K562 (cell line): ENCODE measurements around the gene NDUFA3. TPM values are rescaled to one million over a fixed set of nuclear protein-coding genes. Genes with fewer than 3 reads are reported as not detected.
A peak's percentile ranks its signal among the peaks of the same experiment; 100 is the strongest.

Experiments used
- ATAC-seq: fragments of 200-7000 bp; cut with Tn5 transposase; 3 replicates; pipeline ENCODE4 v1.9.1; 2020; ENCODE audit warnings: moderate library complexity
- BruUV-seq: library from RNA; stranded (reverse); fragments of 400-500 nt; replicated peaks from 2 replicates; lab custom pipeline; 2021; lab: Mats Ljungman, UMichigan
- CTCF ChIA-PET: fragments of 300-600 bp; formaldehyde crosslinking; extraction: SDS; loops from one replicate; lab custom pipeline; 2021; ENCODE audit warnings: low intra/inter-chr PET ratio; lab: Yijun Ruan, JAX
- POLR2A ChIA-PET: fragments of 300-600, 350-650 bp; sonication (Branson Sonifier 250); formaldehyde crosslinking; extraction: SDS; loops from one replicate; lab custom pipeline; 2021; ENCODE audit warnings: antibody characterized with exemption, inconsistent platforms; lab: Yijun Ruan, JAX
- DNase-seq, 4 experiments: peaks; one replicate each; pipeline versions ENCODE4 v3.0.0 to v3.0.0-alpha.2; 2011 to 2018; ENCODE audit warnings: low spot score in 3 of 4, mixed read lengths in 3 of 4; ENCODE audit errors: extremely low read depth in 1 of 4
- FAIRE-seq: peaks from 2 replicates; lab custom pipeline; 2011; peaks lifted over from hg19 to GRCh38; lab: Jason Lieb, UNC
- H2AFZ ChIP-seq: 2 replicates; pipeline ENCODE4 v1.6.0; 2011; ENCODE audit warnings: low read depth, low read length, control low read depth, inconsistent platforms
- H3K27ac ChIP-seq: fragments of 200-600 bp; 3 replicates; pipeline ENCODE4 v1.8.0; 2011; ENCODE audit warnings: low read depth, mild to moderate bottlenecking, control low read depth, inconsistent platforms, low read length, moderate library complexity, mixed read lengths; ENCODE audit errors: extremely low read depth
- H3K27me3 ChIP-seq, 2 experiments: fragments of 300-600 bp in 1 of 2; 2 replicates in 1 of 2; 3 replicates in 1 of 2; pipeline versions ENCODE4 v1.6.0 to v1.8.0; 2011; ENCODE audit warnings: inconsistent platforms in 2 of 2, low read length in 2 of 2, mild to moderate bottlenecking in 1 of 2, mixed read lengths in 1 of 2, moderate library complexity in 1 of 2; ENCODE audit not compliant: control insufficient read depth in 2 of 2, insufficient read depth in 2 of 2
- H3K36me3 ChIP-seq: fragments of 300-600 bp; 3 replicates; pipeline ENCODE4 v1.8.0; 2011; ENCODE audit warnings: mild to moderate bottlenecking, low read length, inconsistent platforms; ENCODE audit not compliant: control insufficient read depth, insufficient read depth
- H3K4me1 ChIP-seq, 2 experiments: fragments of 200-600 bp in 1 of 2; replicated peaks in 1 of 2; 2 replicates in 1 of 2; 3 replicates in 1 of 2; pipeline versions ENCODE4 v1.5.1 to v1.8.0; 2011; ENCODE audit warnings: inconsistent platforms in 2 of 2, low read length in 2 of 2, mild to moderate bottlenecking in 1 of 2, mixed read lengths in 1 of 2, moderate library complexity in 1 of 2; ENCODE audit not compliant: control insufficient read depth in 2 of 2, insufficient read depth in 2 of 2
- H3K4me2 ChIP-seq: 2 replicates; pipeline ENCODE4 v1.6.1; 2011; ENCODE audit warnings: low read length, control low read depth, inconsistent platforms, mixed read lengths; ENCODE audit not compliant: insufficient read depth
- H3K4me3 ChIP-seq: fragments of 200-600 bp; sonication (generic), shearing (Covaris generic); 2 replicates; pipeline ENCODE4 v1.5.1; 2016; ENCODE audit warnings: control low read depth, inconsistent platforms
- H3K79me2 ChIP-seq: fragments of 200-600 bp; 3 replicates; pipeline ENCODE4 v1.8.0; 2011; ENCODE audit warnings: low read length, inconsistent platforms; ENCODE audit not compliant: control insufficient read depth, insufficient read depth
- H3K9ac ChIP-seq, 2 experiments: 2 replicates each; pipeline versions ENCODE4 v1.6.0 to v1.6.1; 2011; ENCODE audit warnings: low read depth in 2 of 2, low read length in 2 of 2, control low read depth in 1 of 2, inconsistent platforms in 1 of 2, mild to moderate bottlenecking in 1 of 2, mixed read lengths in 1 of 2; ENCODE audit not compliant: insufficient read depth in 1 of 2
- H3K9me1 ChIP-seq: one replicate; pipeline ENCODE4 v1.6.0; 2011; ENCODE audit warnings: inconsistent platforms, mild to moderate bottlenecking, low read length, moderate library complexity; ENCODE audit not compliant: control insufficient read depth, insufficient read depth
- H3K9me3 ChIP-seq: replicated peaks from 2 replicates; pipeline ENCODE4 v1.5.1; 2011; ENCODE audit warnings: low read depth, low read length, inconsistent platforms; ENCODE audit not compliant: control insufficient read depth, insufficient read depth
- H4K20me1 ChIP-seq: replicated peaks from 2 replicates; pipeline ENCODE4 v1.6.1; 2011; ENCODE audit warnings: low read length, inconsistent platforms, mixed read lengths; ENCODE audit not compliant: control insufficient read depth, insufficient read depth
- CBFA2T3 ChIP-seq: fragments of 450-650 bp; IDR thresholded peaks from 2 replicates; pipeline ENCODE4 v1.6.1; 2017
- HEY1 ChIP-seq: fragments of 250-450 bp; sonication (Bioruptor Pico); IDR thresholded peaks from 2 replicates; pipeline ENCODE4 v1.5.0; 2020; ENCODE audit warnings: mild to moderate bottlenecking, moderate library complexity, borderline replicate concordance
- MYBL2 ChIP-seq, 2 experiments: fragments of 450-650 bp in 1 of 2; sonication (generic) in 1 of 2; formaldehyde crosslinking in 1 of 2; IDR thresholded peaks; 2 replicates each; pipeline versions ENCODE4 v1.6.1 to v1.8.1; 2017 to 2022; ENCODE audit warnings: borderline replicate concordance in 1 of 2, inconsistent platforms in 1 of 2, low read depth in 1 of 2, mild to moderate bottlenecking in 1 of 2, missing genetic modification reagents in 1 of 2, moderate library complexity in 1 of 2
- NFIC ChIP-seq: fragments of 450-650 bp; IDR thresholded peaks from 2 replicates; pipeline ENCODE4 v1.6.1; 2017; ENCODE audit warnings: mild to moderate bottlenecking, inconsistent platforms
- POLR2B ChIP-seq: fragments of 450-650 bp; IDR thresholded peaks from 2 replicates; pipeline ENCODE4 v1.6.1; 2018; ENCODE audit warnings: low read depth; ENCODE audit not compliant: partially characterized antibody
- ZNF197 ChIP-seq: fragments of 200-800 bp; sonication (Bioruptor generic); IDR thresholded peaks from 2 replicates; pipeline ENCODE4 v1.6.1; 2016; ENCODE audit warnings: low read depth, missing genetic modification characterization, missing compliant biosample characterization
- ZNF316 ChIP-seq: fragments of 450-650 bp; IDR thresholded peaks from 2 replicates; pipeline ENCODE4 v1.6.1; 2016
- WGBS: fragments of 100-300 bp; shearing (Covaris generic); methylation state at CpG from one replicate; pipeline ENCODE4 v1.1.6; 2016; ENCODE audit warnings: low coverage, mixed read lengths; ENCODE audit not compliant: insufficient coverage; ENCODE audit errors: missing lambda C conversion rate; 5-methylcytosine and 5-hydroxymethylcytosine counted together
- in situ Hi-C: fragments of 300-500 bp; cut with MboI; formaldehyde crosslinking; loops from 4 replicates; pipeline ENCODE4 v1.15.0; 2018; ENCODE audit warnings: inconsistent platforms, mixed read lengths
- intact Hi-C: fragments of 100-400 bp; cut with micrococcal nuclease; formaldehyde crosslinking; loops from 2 replicates; pipeline ENCODE4 v1.14.2; 2022
- polyA plus RNA-seq, 8 experiments: library from polyadenylated mRNA; depleted of rRNA in 4 of 8; stranded (reverse) in 5 of 8; unstranded in 3 of 8; fragments of >200 nt; fragmentation: Nextera tagmentation in 2 of 8; fragmentation: Illumina TruSeq in 1 of 8; extraction: Ambion mirVana in 2 of 8; extraction: Trizol in 1 of 8; gene quantifications; 2 replicates each; pipeline versions ENCODE4 v1.2.1 to v1.2.3, GENCODE V29; 2011 to 2014; ENCODE audit warnings: inconsistent platforms in 1 of 8, missing spikeins in 1 of 8
- total RNA-seq, 7 experiments: library from RNA; depleted of rRNA in 6 of 7; stranded (reverse); fragments of >200 nt in 6 of 7; fragmentation: Illumina TruSeq in 2 of 7; extraction: Trizol in 2 of 7; gene quantifications; 2 replicates each; pipeline versions ENCODE4 v1.2.1 to v1.2.3, GENCODE V29; 2011 to 2021; ENCODE audit warnings: low replicate concordance in 1 of 7
- TF ChIP-seq, protein P1 (sequence below): sonication (generic); formaldehyde crosslinking; IDR thresholded peaks from 2 replicates; pipeline ENCODE4 v1.4.0; 2020; ENCODE audit warnings: mild to moderate bottlenecking, missing genetic modification reagents
- TF ChIP-seq, protein P2 (sequence below): IDR thresholded peaks from 2 replicates; pipeline ENCODE4 v1.6.1; 2012; ENCODE audit warnings: low read depth, low read length, improper control_type of control experiment, borderline replicate concordance
- TF ChIP-seq, protein P3 (sequence below): fragments of 250-450 bp; sonication (Bioruptor Pico); IDR thresholded peaks from 2 replicates; pipeline ENCODE4 v1.4.0; 2020; ENCODE audit warnings: mild to moderate bottlenecking, moderate library complexity
- TF ChIP-seq, protein P4 (sequence below): fragments of 250-450 bp; sonication (Bioruptor Pico); IDR thresholded peaks from 2 replicates; pipeline ENCODE4 v1.6.1; 2021; ENCODE audit warnings: mild to moderate bottlenecking
- TF ChIP-seq, protein P5 (sequence below): sonication (generic); formaldehyde crosslinking; IDR thresholded peaks from 2 replicates; pipeline ENCODE4 v1.8.1; 2023; ENCODE audit warnings: mild to moderate bottlenecking, missing genetic modification reagents

NDUFA3 gene
- total and polyA plus RNA-seq, 9 of the 15 experiments (the other 6 are each of a cell fraction or from before 2014, with no cell fraction given): 39.2 to 279 (median 138) TPM

DNA sequence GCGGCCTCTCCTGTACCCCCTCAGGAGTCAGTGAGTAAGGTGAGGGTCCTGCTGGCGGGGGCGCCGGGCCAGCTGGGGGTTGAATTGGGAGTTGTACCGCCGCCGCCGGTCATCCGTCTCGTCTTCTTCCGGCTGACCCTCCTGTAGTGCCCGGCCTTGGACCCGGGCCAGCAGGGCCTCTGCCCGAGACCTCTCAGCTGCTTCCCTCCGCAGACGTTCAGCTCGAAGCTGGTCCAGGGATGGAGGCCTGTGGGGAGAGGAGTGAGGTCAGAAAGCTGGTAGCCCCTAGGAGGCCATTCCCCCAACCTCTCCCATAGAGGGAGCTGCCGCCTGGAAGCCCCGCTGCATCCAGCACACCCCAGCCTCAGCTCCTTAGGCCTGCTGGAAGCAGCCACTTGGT is 53.0 kb downstream of the NDUFA3 start:
- Histone ChIP-seq H3K27ac (no peak overlapping the region), H3K9me3 (no peaks in the 10 kb centered on the region), H4K20me1 (no peaks in the 10 kb centered on the region; the same call in 1 of the 2 replicates), H2AFZ (no peak overlapping the region), H3K36me3 (peaks cover 74% of the 10 kb centered on the region), H3K9me1 (no peaks in the 10 kb centered on the region), H3K9ac (no peak overlapping the region), H3K4me3 (no peak overlapping the region), H3K4me1 (peaks cover 10 to 15% of the 10 kb centered on the region in 2 experiments; a peak in 4 of 5 replicates), H3K27me3 (no peaks in the 10 kb centered on the region), H3K4me2 (no peak overlapping the region), H3K79me2 (peaks cover 16% of the 10 kb centered on the region; the same call in 2 of the 3 replicates)
- ChIA-PET CTCF (no interaction called here), POLR2A (interaction anchor here (0.6 to 1.3 kb wide), 4 partner anchors 15 to 279 kb away, joined by 3 read pairs; no protein-coding TSS in a partner anchor)
- no peak for ATAC-seq
- intact Hi-C loops (no loop called here), in situ Hi-C loops (no loop called here)
- 92% methylated on average over 18 of the region's 19 CpGs for WGBS
- no TSS peak for BruUV-seq
- FAIRE-seq: no peak
- DNase-seq: no peak
- peak; percentile 22; the same call in 1 of the 2 replicates for TF ChIP-seq NFIC
- TF ChIP-seq, protein P1, sequence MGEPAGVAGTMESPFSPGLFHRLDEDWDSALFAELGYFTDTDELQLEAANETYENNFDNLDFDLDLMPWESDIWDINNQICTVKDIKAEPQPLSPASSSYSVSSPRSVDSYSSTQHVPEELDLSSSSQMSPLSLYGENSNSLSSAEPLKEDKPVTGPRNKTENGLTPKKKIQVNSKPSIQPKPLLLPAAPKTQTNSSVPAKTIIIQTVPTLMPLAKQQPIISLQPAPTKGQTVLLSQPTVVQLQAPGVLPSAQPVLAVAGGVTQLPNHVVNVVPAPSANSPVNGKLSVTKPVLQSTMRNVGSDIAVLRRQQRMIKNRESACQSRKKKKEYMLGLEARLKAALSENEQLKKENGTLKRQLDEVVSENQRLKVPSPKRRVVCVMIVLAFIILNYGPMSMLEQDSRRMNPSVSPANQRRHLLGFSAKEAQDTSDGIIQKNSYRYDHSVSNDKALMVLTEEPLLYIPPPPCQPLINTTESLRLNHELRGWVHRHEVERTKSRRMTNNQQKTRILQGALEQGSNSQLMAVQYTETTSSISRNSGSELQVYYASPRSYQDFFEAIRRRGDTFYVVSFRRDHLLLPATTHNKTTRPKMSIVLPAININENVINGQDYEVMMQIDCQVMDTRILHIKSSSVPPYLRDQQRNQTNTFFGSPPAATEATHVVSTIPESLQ: no peak
- TF ChIP-seq, protein P2, sequence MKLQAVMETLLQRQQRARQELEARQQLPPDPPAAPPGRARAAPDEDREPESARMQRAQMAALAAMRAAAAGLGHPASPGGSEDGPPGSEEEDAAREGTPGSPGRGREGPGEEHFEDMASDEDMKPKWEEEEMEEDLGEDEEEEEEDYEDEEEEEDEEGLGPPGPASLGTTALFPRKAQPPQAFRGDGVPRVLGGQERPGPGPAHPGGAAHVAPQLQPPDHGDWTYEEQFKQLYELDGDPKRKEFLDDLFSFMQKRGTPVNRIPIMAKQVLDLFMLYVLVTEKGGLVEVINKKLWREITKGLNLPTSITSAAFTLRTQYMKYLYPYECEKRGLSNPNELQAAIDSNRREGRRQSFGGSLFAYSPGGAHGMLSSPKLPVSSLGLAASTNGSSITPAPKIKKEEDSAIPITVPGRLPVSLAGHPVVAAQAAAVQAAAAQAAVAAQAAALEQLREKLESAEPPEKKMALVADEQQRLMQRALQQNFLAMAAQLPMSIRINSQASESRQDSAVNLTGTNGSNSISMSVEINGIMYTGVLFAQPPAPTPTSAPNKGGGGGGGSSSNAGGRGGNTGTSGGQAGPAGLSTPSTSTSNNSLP: no peak
- TF ChIP-seq HEY1 (CRISPR knock-in tag): no peak
- TF ChIP-seq, protein P3, sequence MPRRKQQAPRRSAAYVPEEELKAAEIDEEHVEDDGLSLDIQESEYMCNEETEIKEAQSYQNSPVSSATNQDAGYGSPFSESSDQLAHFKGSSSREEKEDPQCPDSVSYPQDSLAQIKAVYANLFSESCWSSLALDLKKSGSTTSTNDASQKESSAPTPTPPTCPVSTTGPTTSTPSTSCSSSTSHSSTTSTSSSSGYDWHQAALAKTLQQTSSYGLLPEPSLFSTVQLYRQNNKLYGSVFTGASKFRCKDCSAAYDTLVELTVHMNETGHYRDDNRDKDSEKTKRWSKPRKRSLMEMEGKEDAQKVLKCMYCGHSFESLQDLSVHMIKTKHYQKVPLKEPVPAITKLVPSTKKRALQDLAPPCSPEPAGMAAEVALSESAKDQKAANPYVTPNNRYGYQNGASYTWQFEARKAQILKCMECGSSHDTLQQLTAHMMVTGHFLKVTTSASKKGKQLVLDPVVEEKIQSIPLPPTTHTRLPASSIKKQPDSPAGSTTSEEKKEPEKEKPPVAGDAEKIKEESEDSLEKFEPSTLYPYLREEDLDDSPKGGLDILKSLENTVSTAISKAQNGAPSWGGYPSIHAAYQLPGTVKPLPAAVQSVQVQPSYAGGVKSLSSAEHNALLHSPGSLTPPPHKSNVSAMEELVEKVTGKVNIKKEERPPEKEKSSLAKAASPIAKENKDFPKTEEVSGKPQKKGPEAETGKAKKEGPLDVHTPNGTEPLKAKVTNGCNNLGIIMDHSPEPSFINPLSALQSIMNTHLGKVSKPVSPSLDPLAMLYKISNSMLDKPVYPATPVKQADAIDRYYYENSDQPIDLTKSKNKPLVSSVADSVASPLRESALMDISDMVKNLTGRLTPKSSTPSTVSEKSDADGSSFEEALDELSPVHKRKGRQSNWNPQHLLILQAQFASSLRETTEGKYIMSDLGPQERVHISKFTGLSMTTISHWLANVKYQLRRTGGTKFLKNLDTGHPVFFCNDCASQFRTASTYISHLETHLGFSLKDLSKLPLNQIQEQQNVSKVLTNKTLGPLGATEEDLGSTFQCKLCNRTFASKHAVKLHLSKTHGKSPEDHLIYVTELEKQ (CRISPR knock-in tag): no peak
- no peak for TF ChIP-seq CBFA2T3
- TF ChIP-seq, protein P4, sequence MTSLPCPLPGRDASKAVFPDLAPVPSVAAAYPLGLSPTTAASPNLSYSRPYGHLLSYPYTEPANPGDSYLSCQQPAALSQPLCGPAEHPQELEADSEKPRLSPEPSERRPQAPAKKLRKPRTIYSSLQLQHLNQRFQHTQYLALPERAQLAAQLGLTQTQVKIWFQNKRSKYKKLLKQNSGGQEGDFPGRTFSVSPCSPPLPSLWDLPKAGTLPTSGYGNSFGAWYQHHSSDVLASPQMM (CRISPR knock-in tag): no peak
- TF ChIP-seq POLR2B: no peak
- no peak for TF ChIP-seq ZNF197 (CRISPR knock-in tag)
- TF ChIP-seq ZNF316: no peak
- no peak for TF ChIP-seq MYBL2 (IDR thresholded peaks at IDR 0.05; ENCODE audit: low read depth)
- TF ChIP-seq MYBL2 (CRISPR knock-in tag; IDR thresholded peaks at IDR 0.05; ENCODE audit: borderline replicate concordance): no peak
- TF ChIP-seq, protein P5, sequence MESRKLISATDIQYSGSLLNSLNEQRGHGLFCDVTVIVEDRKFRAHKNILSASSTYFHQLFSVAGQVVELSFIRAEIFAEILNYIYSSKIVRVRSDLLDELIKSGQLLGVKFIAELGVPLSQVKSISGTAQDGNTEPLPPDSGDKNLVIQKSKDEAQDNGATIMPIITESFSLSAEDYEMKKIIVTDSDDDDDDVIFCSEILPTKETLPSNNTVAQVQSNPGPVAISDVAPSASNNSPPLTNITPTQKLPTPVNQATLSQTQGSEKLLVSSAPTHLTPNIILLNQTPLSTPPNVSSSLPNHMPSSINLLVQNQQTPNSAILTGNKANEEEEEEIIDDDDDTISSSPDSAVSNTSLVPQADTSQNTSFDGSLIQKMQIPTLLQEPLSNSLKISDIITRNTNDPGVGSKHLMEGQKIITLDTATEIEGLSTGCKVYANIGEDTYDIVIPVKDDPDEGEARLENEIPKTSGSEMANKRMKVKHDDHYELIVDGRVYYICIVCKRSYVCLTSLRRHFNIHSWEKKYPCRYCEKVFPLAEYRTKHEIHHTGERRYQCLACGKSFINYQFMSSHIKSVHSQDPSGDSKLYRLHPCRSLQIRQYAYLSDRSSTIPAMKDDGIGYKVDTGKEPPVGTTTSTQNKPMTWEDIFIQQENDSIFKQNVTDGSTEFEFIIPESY: peak; percentile 46; the same call in 1 of the 2 replicates
